Measurements from ENCODE around the gene TMEM94. TPM values are rescaled to one million over a fixed set of nuclear protein-coding genes. Genes with fewer than 3 reads are reported as not detected.

TMEM94 gene
- total and polyA plus RNA-seq, 2 of the 13 experiments (the other 11 are each of a cell fraction or from before 2014, with no cell fraction given): 32.6 to 134 TPM

GRCh38 chr17:75505152-75505409 is 48.6 kb downstream of the TMEM94 start (continued):
- no peak for TF ChIP-seq ZNF670 (CRISPR knock-in tag; IDR thresholded peaks at IDR 0.05; ENCODE audit: borderline replicate concordance)
- TF ChIP-seq RBM39 (IDR thresholded peaks at IDR 0.05; ENCODE audit: low read depth, low read length, poor library complexity, severe bottlenecking): no peak
- no peak for TF ChIP-seq STAG1 (CRISPR knock-in tag; IDR thresholded peaks at IDR 0.05)

GRCh38 chr17:75505640-75506039 is 49.2 kb downstream of the TMEM94 start:
- Histone ChIP-seq H3K4me3 (replicated peaks in 1 of 3; ENCODE audit: insufficient read depth in 1 of 3, low read depth in 2 of 3, low read length in 3 of 3) (no peak overlapping the region), H3K27ac (ENCODE audit: extremely low read length, insufficient read depth, low read length) (no peak overlapping the region), H3K9me3 (ENCODE audit: low read length) (no peaks in the 10 kb centered on the region), H3K4me1 (ENCODE audit: insufficient read depth, low read length) (peaks cover 38% of the 10 kb centered on the region), H3K27me3 (ENCODE audit: control insufficient read depth in 1 of 2, insufficient read depth in 2 of 2, low read length in 2 of 2) (no peaks in the 10 kb centered on the region), H2AFZ (ENCODE audit: low read length) (no peak overlapping the region), H3K9ac (ENCODE audit: insufficient read depth, low read depth, low read length) (no peak overlapping the region), H3K4me2 (ENCODE audit: low read depth, low read length) (no peak overlapping the region), H4K20me1 (ENCODE audit: insufficient read depth, low read length) (no peaks in the 10 kb centered on the region), H3K36me3 (replicated peaks in 1 of 2; ENCODE audit: control insufficient read depth in 1 of 2, insufficient read depth in 2 of 2, low read length in 2 of 2) (peaks cover 4 to 21% of the 10 kb centered on the region in 2 experiments), H3K79me2 (ENCODE audit: insufficient read depth, low read length) (no peaks in the 10 kb centered on the region)
- CTCF ChIA-PET (ENCODE audit: low intra/inter-chr PET ratio, low total read pairs): interaction anchor here (2.7 kb wide), 1 partner anchor 10 kb away, joined by 22 read pairs; the partner anchor contains the start of genes CASKIN2 and TSEN54
- DNase-seq (ENCODE audit: low spot score) (no peak), FAIRE-seq (no peak), ATAC-seq (no peak)
- no TSS peak for BruUV-seq (replicated peaks)
- TF ChIP-seq FOXJ3 (CRISPR knock-in tag; IDR thresholded peaks at IDR 0.05; ENCODE audit: borderline replicate concordance): no peak
- no peak for TF ChIP-seq HHEX (CRISPR knock-in tag; IDR thresholded peaks at IDR 0.05)
- TF ChIP-seq ZNF790 (CRISPR knock-in tag; IDR thresholded peaks at IDR 0.05; ENCODE audit: borderline replicate concordance): no peak
- TF ChIP-seq ZNF253 (CRISPR knock-in tag; IDR thresholded peaks at IDR 0.05; ENCODE audit: borderline replicate concordance): no peak
- no peak for TF ChIP-seq ARID5B (CRISPR knock-in tag; IDR thresholded peaks at IDR 0.05)
- no peak for TF ChIP-seq KMT2A (CRISPR knock-in tag; IDR thresholded peaks at IDR 0.05)
- no peak for TF ChIP-seq ZNF513 (CRISPR knock-in tag; conservative IDR thresholded peaks at IDR 0.05)
- in situ Hi-C loops (cut with HindIII; ENCODE audit: extremely low pct_ligation_motif_present, low pct_unique_long_range_greater_than_20kb): loop anchor here (5.0 kb wide), 1 partner anchor 78 kb away; no protein-coding TSS in a partner anchor
- intact Hi-C loops (cut with micrococcal nuclease; ENCODE audit: unreplicated experiment): no loop called here
- WGBS (ENCODE audit: low lambda C conversion rate): 96% methylated on average over 15 of the region's 15 CpGs
- POLR2A ChIA-PET: interaction anchor here (1.3 kb wide), 1 partner anchor 11 kb away, joined by 3 read pairs; the partner anchor contains the start of gene TSEN54

Measured in HepG2 (cell line).